ENCODE results near the gene FGD4.
"Not testable (repeated sequence)": the region's sequence is repeated elsewhere in the genome, so short reads cannot be mapped to it uniquely, and the experiment has no call there.

The FGD4 gene

GRCh38 chr12:32532422-32532821 lies 133.1 kb downstream of the FGD4 start:
- no peak for DNase-seq

- DNase-seq = no peak
These were observed 133.6 kb downstream of the FGD4 start for GRCh38 chr12:32532951-32533350.

GRCh38 chr12:32533506-32533905 lies 134.1 kb downstream of the FGD4 start:
- not testable (repeated sequence) for DNase-seq

- DNase-seq = peak; percentile 7
These were observed 134.7 kb downstream of the FGD4 start for GRCh38 chr12:32533971-32534590.

GRCh38 chr12:32534698-32535097 lies 135.3 kb downstream of the FGD4 start:
- DNase-seq = no peak

- DNase-seq = no peak
These were observed 136.1 kb downstream of the FGD4 start for GRCh38 chr12:32535288-32535999.

- DNase-seq = no peak
These were observed 136.6 kb downstream of the FGD4 start for GRCh38 chr12:32536000-32536345.

- DNase-seq = no peak
These were observed 142.5 kb downstream of the FGD4 start for GRCh38 chr12:32541754-32542374.

GRCh38 chr12:32542428-32543229 lies 143.3 kb downstream of the FGD4 start:
- no peak for DNase-seq

- no peak for DNase-seq
These were observed 145.5 kb downstream of the FGD4 start for GRCh38 chr12:32544893-32545292.

GRCh38 chr12:32545413-32545980 lies 146.1 kb downstream of the FGD4 start:
- no peak for DNase-seq

GRCh38 chr12:32546272-32546671 lies 146.9 kb downstream of the FGD4 start:
- no peak for DNase-seq

GRCh38 chr12:32548691-32549281 lies 149.4 kb downstream of the FGD4 start:
- no peak for DNase-seq

GRCh38 chr12:32549675-32550079 lies 150.3 kb downstream of the FGD4 start:
- DNase-seq = no peak

GRCh38 chr12:32551058-32551457 lies 151.7 kb downstream of the FGD4 start:
- DNase-seq = no peak

- DNase-seq = no peak
These were observed 159.5 kb downstream of the FGD4 start for GRCh38 chr12:32558903-32559302.

GRCh38 chr12:32559434-32559833 lies 160.1 kb downstream of the FGD4 start:
- no peak for DNase-seq

GRCh38 chr12:32560520-32560919 lies 161.2 kb downstream of the FGD4 start:
- no peak for DNase-seq

GRCh38 chr12:32561931-32562341 lies 162.6 kb downstream of the FGD4 start:
- DNase-seq = no peak

- not testable (repeated sequence) for DNase-seq
These were observed 163.1 kb downstream of the FGD4 start for GRCh38 chr12:32562413-32562812.

GRCh38 chr12:32566663-32567295 lies 167.4 kb downstream of the FGD4 start:
- DNase-seq = no peak

- no peak for DNase-seq
These were observed 167.9 kb downstream of the FGD4 start for GRCh38 chr12:32567296-32567674.
